ENCODE results near the gene GLIS2.

GLIS2 gene

GRCh38 chr16:4344983-4345835, 29.3 kb downstream of the GLIS2 start:
- Histone ChIP-seq H3K9me2 (ENCODE audit: low read depth, low read length) (no peaks in the 10 kb centered on the region), H2AFZ (ENCODE audit: low read length) (no peak overlapping the region), H3F3A (ENCODE audit: insufficient read depth, low read length) (no peaks in the 10 kb centered on the region), H3K9ac (ENCODE audit: low read length) (no peak overlapping the region), H3K9me3 (ENCODE audit: low read length) (no peaks in the 10 kb centered on the region), H3K4me2 (ENCODE audit: low read length) (no peak overlapping the region; the same call in 1 of the 2 replicates), H3K27me3 (ENCODE audit: insufficient read depth, low read length) (no peaks in the 10 kb centered on the region), H3K36me3 (ENCODE audit: insufficient read depth, low read length) (peaks cover 37% of the 10 kb centered on the region), H3K27ac (ENCODE audit: low read depth, low read length, poor library complexity, severe bottlenecking) (peak overlapping the region; percentile 37), H3K4me3 (ENCODE audit: low read depth, low read length, poor library complexity, severe bottlenecking) (no peak overlapping the region), H3K4me1 (ENCODE audit: insufficient read depth, low read length, severe bottlenecking) (peaks cover 9% of the 10 kb centered on the region), H3K79me2 (ENCODE audit: insufficient read depth, low read length) (peaks cover 15% of the 10 kb centered on the region), H4K20me1 (ENCODE audit: insufficient read depth, low read length) (no peaks in the 10 kb centered on the region)
- TF ChIP-seq EZH2 (IDR thresholded peaks at IDR 0.05; ENCODE audit: borderline replicate concordance, low read length) (no peak), CTCF (IDR thresholded peaks at IDR 0.05; ENCODE audit: low read length) (no peak)

DNA sequence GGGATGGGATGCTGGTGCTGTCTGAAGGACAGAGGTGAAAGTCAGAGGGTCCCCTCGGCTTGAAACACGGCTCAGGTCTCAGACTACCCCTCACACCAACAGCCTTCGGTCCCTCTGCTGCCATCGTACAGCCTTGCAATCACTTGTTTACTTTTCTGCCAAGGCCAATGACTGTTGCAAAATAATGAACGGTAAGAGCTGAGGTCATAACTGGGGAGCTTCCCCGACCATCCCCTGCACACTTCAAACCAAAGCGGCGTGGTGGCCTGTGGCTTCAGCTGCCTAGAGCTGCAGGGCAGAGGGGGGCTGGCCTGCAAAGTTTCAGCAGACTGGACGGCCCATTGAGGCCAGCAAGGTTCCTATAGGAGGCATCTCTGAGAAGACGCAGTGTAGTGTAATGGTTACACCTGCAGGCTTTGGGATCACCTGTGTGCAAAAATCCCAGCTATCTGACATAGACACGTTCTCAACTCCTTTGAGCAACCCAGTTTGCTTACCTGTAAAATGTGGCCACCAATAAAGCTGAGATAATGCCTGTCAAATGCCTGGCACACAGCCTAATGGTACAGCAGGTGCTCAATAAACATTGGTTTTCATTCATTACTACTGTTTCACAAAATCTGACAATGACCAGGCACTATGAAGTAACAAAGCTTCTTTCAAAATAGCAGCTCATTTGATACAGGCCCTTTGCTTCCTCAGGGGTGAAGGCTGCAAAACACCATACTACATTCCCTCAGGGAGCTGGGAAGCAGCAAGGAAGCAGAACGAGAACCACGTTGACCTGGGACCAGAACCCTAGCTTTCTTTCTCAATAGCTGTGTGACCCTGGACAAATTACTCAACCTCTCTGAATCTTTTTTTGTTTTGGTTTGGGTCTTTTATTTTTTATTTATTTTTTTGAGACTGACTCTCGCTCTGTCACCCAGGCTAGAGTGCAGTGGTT, 30.2 kb downstream of the GLIS2 start:
- no peak overlapping the region for H3K4me3 ChIP-seq (ENCODE audit: low read depth, low read length, poor library complexity, severe bottlenecking)
- H3K36me3 ChIP-seq (ENCODE audit: insufficient read depth, low read length), result peaks cover 28% of the 10 kb centered on the region
- H3K27ac ChIP-seq (ENCODE audit: low read depth, low read length, poor library complexity, severe bottlenecking), result peak overlapping the region; percentile 37
- peaks cover 21% of the 10 kb centered on the region for H3K79me2 ChIP-seq (ENCODE audit: insufficient read depth, low read length)
- H3K9ac ChIP-seq (ENCODE audit: low read length), result no peak overlapping the region
- TF ChIP-seq EZH2 (IDR thresholded peaks at IDR 0.05; ENCODE audit: borderline replicate concordance, low read length) (no peak), CTCF (IDR thresholded peaks at IDR 0.05; ENCODE audit: low read length) (no peak)
- H3F3A ChIP-seq (ENCODE audit: insufficient read depth, low read length), result no peaks in the 10 kb centered on the region
- H3K9me2 ChIP-seq (ENCODE audit: low read depth, low read length), result no peaks in the 10 kb centered on the region
- no peak overlapping the region for H2AFZ ChIP-seq (ENCODE audit: low read length)
- H3K27me3 ChIP-seq (ENCODE audit: insufficient read depth, low read length), result no peaks in the 10 kb centered on the region
- no peaks in the 10 kb centered on the region for H3K9me3 ChIP-seq (ENCODE audit: low read length)
- H4K20me1 ChIP-seq (ENCODE audit: insufficient read depth, low read length), result no peaks in the 10 kb centered on the region
- H3K4me1 ChIP-seq (ENCODE audit: insufficient read depth, low read length, severe bottlenecking), result peaks cover 9% of the 10 kb centered on the region
- no peak overlapping the region for H3K4me2 ChIP-seq (ENCODE audit: low read length)

DNA sequence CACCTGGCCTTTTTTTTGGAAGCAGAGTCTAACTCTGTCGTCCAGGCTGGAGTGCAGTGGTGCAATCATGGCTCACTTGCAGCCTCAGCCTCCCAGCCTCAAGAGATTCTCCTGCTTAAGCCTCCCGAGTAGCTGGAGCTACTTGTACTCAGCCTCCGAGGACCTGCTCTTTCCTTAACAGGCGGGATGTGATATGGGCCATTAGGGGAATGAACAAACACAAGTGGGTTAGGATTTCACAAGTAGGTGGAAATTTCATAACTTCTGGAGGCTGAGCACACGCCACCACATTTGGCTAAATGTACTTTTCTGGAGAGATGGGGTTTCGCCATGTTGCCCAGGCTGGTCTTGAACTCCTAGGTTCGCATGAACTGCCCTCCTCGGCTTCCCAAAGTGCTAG, 31.1 kb downstream of the GLIS2 start:
- Histone ChIP-seq H3K9ac (ENCODE audit: low read length) (no peak overlapping the region), H2AFZ (ENCODE audit: low read length) (no peak overlapping the region), H3K4me2 (ENCODE audit: low read length) (no peak overlapping the region), H3K4me3 (ENCODE audit: low read depth, low read length, poor library complexity, severe bottlenecking) (no peak overlapping the region), H3K79me2 (ENCODE audit: insufficient read depth, low read length) (peaks cover 21% of the 10 kb centered on the region), H3K9me3 (ENCODE audit: low read length) (no peaks in the 10 kb centered on the region), H3F3A (ENCODE audit: insufficient read depth, low read length) (no peaks in the 10 kb centered on the region), H3K27me3 (ENCODE audit: insufficient read depth, low read length) (no peaks in the 10 kb centered on the region), H3K36me3 (ENCODE audit: insufficient read depth, low read length) (peaks cover 19% of the 10 kb centered on the region; the same call in 1 of the 2 replicates), H3K4me1 (ENCODE audit: insufficient read depth, low read length, severe bottlenecking) (peaks cover 17% of the 10 kb centered on the region), H3K9me2 (ENCODE audit: low read depth, low read length) (no peaks in the 10 kb centered on the region), H3K27ac (ENCODE audit: low read depth, low read length, poor library complexity, severe bottlenecking) (no peak overlapping the region), H4K20me1 (ENCODE audit: insufficient read depth, low read length) (no peaks in the 10 kb centered on the region)
- no peak for TF ChIP-seq EZH2 (IDR thresholded peaks at IDR 0.05; ENCODE audit: borderline replicate concordance, low read length)
- no peak for TF ChIP-seq CTCF (IDR thresholded peaks at IDR 0.05; ENCODE audit: low read length)

Data from OCI-LY1 (cell line).